ENCODE results near the gene DRD2.

Gene DRD2

GRCh38 chr11:113440816-113441215 is 34.4 kb downstream of the DRD2 start:
- no peak for TF ChIP-seq CTCF (IDR thresholded peaks at IDR 0.05)

GRCh38 chr11:113436672-113437252 is 38.4 kb downstream of the DRD2 start:
- TF ChIP-seq CTCF (IDR thresholded peaks at IDR 0.05) = no peak

- TF ChIP-seq CTCF (IDR thresholded peaks at IDR 0.05) = no peak
Measured at GRCh38 chr11:113435190-113435968, 39.8 kb downstream of the DRD2 start.

- no peak for TF ChIP-seq CTCF (IDR thresholded peaks at IDR 0.05)
Measured at GRCh38 chr11:113431746-113432145, 43.5 kb downstream of the DRD2 start.

GRCh38 chr11:113426686-113427085 is 48.5 kb downstream of the DRD2 start:
- no peak for TF ChIP-seq CTCF (IDR thresholded peaks at IDR 0.05)

- TF ChIP-seq CTCF (IDR thresholded peaks at IDR 0.05) = no peak
Measured at GRCh38 chr11:113420808-113421207, 54.4 kb downstream of the DRD2 start.

DNA sequence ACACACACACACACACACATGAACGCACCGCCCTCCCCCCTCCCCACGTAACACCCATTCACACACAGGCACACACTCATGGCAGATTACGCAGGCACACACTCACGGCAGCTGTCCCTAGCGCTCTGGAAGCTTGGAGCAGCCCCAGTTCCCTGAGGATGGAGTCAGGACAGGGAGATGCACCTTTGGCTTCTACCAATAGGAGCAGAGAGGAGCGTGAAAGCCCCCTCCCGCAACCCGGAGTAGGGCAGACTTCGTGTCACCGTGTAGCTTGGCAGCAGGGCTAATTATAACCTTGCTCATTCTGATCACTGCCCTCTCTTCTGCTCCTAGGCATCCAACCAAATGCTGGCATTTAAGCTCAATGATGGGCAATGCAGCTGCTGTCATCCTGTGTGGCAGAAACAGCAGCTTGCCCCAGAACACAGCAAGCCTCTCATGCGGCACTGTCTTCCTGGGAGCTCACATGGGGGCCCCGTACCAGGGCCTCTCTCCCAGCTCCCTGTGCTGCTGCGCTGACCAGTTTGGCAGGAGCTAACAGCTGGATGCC is 55.7 kb downstream of the DRD2 start:
- TF ChIP-seq CTCF (IDR thresholded peaks at IDR 0.05) = no peak
